Dedifferentiated amniotic fluid mesenchymal stem cell (primary cell): ENCODE results near the gene ALOXE3.
A peak's percentile ranks its signal among the peaks of the same experiment; 100 is the strongest.

Source experiments
- DNase-seq: peaks from one replicate; pipeline ENCODE4 v3.0.0-alpha.2; 2016; ENCODE audit errors: extremely low spot score

ALOXE3 gene

GRCh38 chr17:8117980-8118768 lies at the start of gene ALOXE3:
ALOXE3 (minus strand) TSS chr17:8118514; CDS start chr17:8117990, 524 bp downstream.
- DNase-seq = peak; percentile 49

- DNase-seq = no peak
Measured at GRCh38 chr17:8167526-8167925, 49.2 kb upstream of the ALOXE3 start.

- DNase-seq = no peak
Measured at GRCh38 chr17:8166731-8167130, 48.4 kb upstream of the ALOXE3 start.

- no peak for DNase-seq
Measured at GRCh38 chr17:8164815-8165131, 46.5 kb upstream of the ALOXE3 start.

GRCh38 chr17:8163978-8164814 lies 45.9 kb upstream of the ALOXE3 start:
- no peak for DNase-seq

GRCh38 chr17:8162997-8163977 lies 45.0 kb upstream of the ALOXE3 start:
- no peak for DNase-seq

- DNase-seq = peak; percentile 46
Measured at GRCh38 chr17:8162233-8162996, 44.1 kb upstream of the ALOXE3 start, which contains the start of gene VAMP2. VAMP2 (minus strand) TSS chr17:8162948; CDS start chr17:8162879, 69 bp downstream.

- DNase-seq = no peak
Measured at GRCh38 chr17:8161289-8162232, 43.2 kb upstream of the ALOXE3 start.

GRCh38 chr17:8160741-8161221 lies 42.5 kb upstream of the ALOXE3 start:
- DNase-seq = no peak

- DNase-seq = no peak
Measured at GRCh38 chr17:8160224-8160577, 41.9 kb upstream of the ALOXE3 start.

- DNase-seq = no peak
Measured at GRCh38 chr17:8159459-8160223, 41.3 kb upstream of the ALOXE3 start.

GRCh38 chr17:8159032-8159400 lies 40.7 kb upstream of the ALOXE3 start:
- DNase-seq = no peak

- DNase-seq = peak; percentile 89
Measured at GRCh38 chr17:8158267-8159031, 40.1 kb upstream of the ALOXE3 start.

- DNase-seq = peak; percentile 100
Measured at GRCh38 chr17:8156246-8156992, 38.1 kb upstream of the ALOXE3 start.

- no peak for DNase-seq
Measured at GRCh38 chr17:8155996-8156245, 37.6 kb upstream of the ALOXE3 start.

GRCh38 chr17:8155231-8155995 lies 37.1 kb upstream of the ALOXE3 start:
- DNase-seq = no peak

- no peak for DNase-seq
Measured at GRCh38 chr17:8154608-8155155, 36.4 kb upstream of the ALOXE3 start.
